Neural cell (in vitro differentiated cells): ENCODE data around the gene PNMA6F.
"Not testable (repeated sequence)": the region's sequence is repeated elsewhere in the genome, so short reads cannot be mapped to it uniquely, and the experiment has no call there.

Source experiments
- CTCF ChIP-seq: fragments of 450-650 bp; IDR thresholded peaks from 2 replicates; pipeline ENCODE4 v1.5.1; 2014; ENCODE audit warnings: antibody characterized with exemption, mild to moderate bottlenecking, moderate library complexity; ENCODE audit not compliant: poor library complexity, severe bottlenecking
- EP300 ChIP-seq: fragments of 450-650 bp; conservative IDR thresholded peaks from 2 replicates; pipeline ENCODE4 v1.6.1; 2014; ENCODE audit warnings: antibody characterized with exemption, mild to moderate bottlenecking, moderate library complexity; ENCODE audit not compliant: poor library complexity, severe bottlenecking
- EZH2 ChIP-seq: fragments of 200-600, 300-800 bp; shearing (Covaris generic), sonication (generic); IDR thresholded peaks from 2 replicates; pipeline ENCODE4 v1.6.1; 2014; ENCODE audit warnings: antibody characterized with exemption, low read length, borderline replicate concordance, mild to moderate bottlenecking; ENCODE audit not compliant: insufficient read depth, poor library complexity, severe bottlenecking
- POLR2AphosphoS5 ChIP-seq: IDR thresholded peaks from 2 replicates; pipeline ENCODE4 v1.6.1; 2012
- RAD21 ChIP-seq: fragments of 450-650 bp; conservative IDR thresholded peaks from 2 replicates; pipeline ENCODE4 v1.6.1; 2014; ENCODE audit warnings: antibody characterized with exemption, mild to moderate bottlenecking, moderate library complexity
- REST ChIP-seq: IDR thresholded peaks from 2 replicates; pipeline ENCODE4 v1.6.1; 2012; ENCODE audit warnings: borderline replicate concordance
- SMC3 ChIP-seq: fragments of 450-650 bp; conservative IDR thresholded peaks from 2 replicates; pipeline ENCODE4 v1.6.1; 2014; ENCODE audit warnings: antibody characterized with exemption, mild to moderate bottlenecking, moderate library complexity; ENCODE audit not compliant: poor library complexity
- TAF1 ChIP-seq: IDR thresholded peaks from 2 replicates; pipeline ENCODE4 v1.6.1; 2012; ENCODE audit warnings: low read depth

GRCh38 chrX:153279304-153279703, 42.3 kb downstream of the PNMA6F start:
- not testable (repeated sequence) for TF ChIP-seq EZH2, CTCF, TAF1, REST, EP300, POLR2AphosphoS5, SMC3, RAD21
